GM12878 (cell line): ENCODE results near the gene NTRK3. TPM values are rescaled to one million over a fixed set of nuclear protein-coding genes. Genes with fewer than 3 reads are reported as not detected.
A peak's percentile ranks its signal among the peaks of the same experiment; 100 is the strongest.

Experiments
- ATAC-seq: fragments of 200-7000 bp; cut with Tn5 transposase; 3 replicates; pipeline ENCODE4 v1.9.1; 2020; ENCODE audit warnings: mild to moderate bottlenecking, moderate library complexity
- BruUV-seq: library from RNA; stranded (reverse); fragments of 400-500 nt; replicated peaks from 2 replicates; lab custom pipeline; 2021; lab: Mats Ljungman, UMichigan
- CTCF ChIA-PET: fragments of 300-600 bp; sonication (Branson Sonifier 250); formaldehyde crosslinking; extraction: SDS; loops from one replicate; lab custom pipeline; 2021; ENCODE audit warnings: inconsistent platforms; lab: Yijun Ruan, JAX
- POLR2A ChIA-PET: fragments of 350-600 bp; formaldehyde crosslinking; extraction: SDS; loops from one replicate; lab custom pipeline; 2021; ENCODE audit warnings: inconsistent platforms; lab: Charles Lee
- RAD21 ChIA-PET: fragments of 300-600 bp; sonication (Branson Sonifier 250); formaldehyde crosslinking; loops from one replicate; lab custom pipeline; 2023; ENCODE audit warnings: antibody characterized with exemption; ENCODE audit not compliant: unreplicated experiment; lab: Charles Lee
- SMC1A ChIA-PET: fragments of 300-600 bp; sonication (Branson Sonifier 250); formaldehyde crosslinking; loops from one replicate; lab custom pipeline; 2023; ENCODE audit not compliant: unreplicated experiment, uncharacterized antibody; lab: Charles Lee
- DNase-seq: peaks from one replicate; pipeline ENCODE4 v3.0.0-alpha.2; 2011; ENCODE audit warnings: low read depth, low spot score
- FAIRE-seq: peaks from 3 replicates; lab custom pipeline; 2011; peaks lifted over from hg19 to GRCh38; lab: Jason Lieb, UNC
- H2AFZ ChIP-seq: 2 replicates; pipeline ENCODE4 v1.6.0; 2011; ENCODE audit warnings: low read depth, low read length, control low read depth; ENCODE audit not compliant: control insufficient read depth
- H3K27ac ChIP-seq: 2 replicates; pipeline ENCODE4 v1.5.1; 2011; ENCODE audit warnings: control low read depth; ENCODE audit not compliant: control insufficient read depth, insufficient read depth
- H3K27me3 ChIP-seq, 2 experiments: replicated peaks in 1 of 2; 2 replicates each; pipeline versions ENCODE4 v1.6.0 to v1.6.1; 2011; ENCODE audit warnings: low read length in 1 of 2; ENCODE audit not compliant: control insufficient read depth in 2 of 2, insufficient read depth in 2 of 2
- H3K36me3 ChIP-seq, 2 experiments: 2 replicates each; pipeline ENCODE4 v1.5.1; 2011; ENCODE audit warnings: low read length in 1 of 2; ENCODE audit not compliant: control insufficient read depth in 2 of 2, insufficient read depth in 2 of 2
- H3K4me1 ChIP-seq: 2 replicates; pipeline ENCODE4 v1.6.1; 2011; ENCODE audit warnings: mild to moderate bottlenecking, low read length, moderate library complexity, mixed read lengths; ENCODE audit not compliant: control insufficient read depth, insufficient read depth
- H3K4me2 ChIP-seq: 2 replicates; pipeline ENCODE4 v1.6.0; 2011; ENCODE audit warnings: control low read depth; ENCODE audit not compliant: control insufficient read depth, insufficient read depth
- H3K4me3 ChIP-seq: fragments of 200-600 bp; sonication (generic); 2 replicates; pipeline ENCODE4 v1.5.1; 2016
- H3K79me2 ChIP-seq: 2 replicates; pipeline ENCODE4 v1.6.0; 2011; ENCODE audit warnings: low read length; ENCODE audit not compliant: control insufficient read depth, insufficient read depth
- H3K9ac ChIP-seq: 2 replicates; pipeline ENCODE4 v1.8.0; 2011; ENCODE audit warnings: low read length, control low read depth, mixed read lengths; ENCODE audit not compliant: control insufficient read depth, insufficient read depth
- H3K9me3 ChIP-seq: replicated peaks from 3 replicates; pipeline ENCODE4 v1.5.1; 2011; ENCODE audit warnings: mild to moderate bottlenecking, low read length; ENCODE audit not compliant: control insufficient read depth, insufficient read depth
- H4K20me1 ChIP-seq: 2 replicates; pipeline ENCODE4 v1.6.0; 2011; ENCODE audit not compliant: control insufficient read depth, insufficient read depth
- BHLHE40 ChIP-seq, 2 experiments: fragments of 450-650 bp in 1 of 2; IDR thresholded peaks; 2 replicates each; pipeline ENCODE4 v1.6.1; 2011 to 2017; ENCODE audit warnings: low read depth in 2 of 2, borderline replicate concordance in 1 of 2, improper control_type of control experiment in 1 of 2, low read length in 1 of 2, mild to moderate bottlenecking in 1 of 2
- CHD4 ChIP-seq: fragments of 200-600 bp; sonication (generic); IDR thresholded peaks from 2 replicates; pipeline ENCODE4 v1.6.1; 2016; ENCODE audit warnings: mild to moderate bottlenecking
- MEF2B ChIP-seq: fragments of 450-650 bp; IDR thresholded peaks from 2 replicates; pipeline ENCODE4 v1.6.1; 2018; ENCODE audit warnings: mild to moderate bottlenecking, moderate library complexity; ENCODE audit not compliant: partially characterized antibody, poor library complexity, severe bottlenecking
- MLLT1 ChIP-seq: fragments of 450-650 bp; IDR thresholded peaks from 2 replicates; pipeline ENCODE4 v1.6.1; 2016; ENCODE audit warnings: mild to moderate bottlenecking
- MYC ChIP-seq: IDR thresholded peaks from 2 replicates; pipeline ENCODE4 v1.6.1; 2011; ENCODE audit warnings: mild to moderate bottlenecking, low read length, moderate library complexity, inconsistent platforms; ENCODE audit not compliant: insufficient read depth, insufficient replicate concordance, insufficient read length, severe bottlenecking
- NR2C2 ChIP-seq: IDR thresholded peaks from 2 replicates; pipeline ENCODE4 v1.6.1; 2011; ENCODE audit warnings: borderline replicate concordance, low read depth; ENCODE audit not compliant: control insufficient read depth, insufficient read length
- SKIL ChIP-seq: fragments of 450-650 bp; IDR thresholded peaks from 2 replicates; pipeline ENCODE4 v1.6.1; 2017; ENCODE audit warnings: mild to moderate bottlenecking, low read depth, inconsistent platforms; ENCODE audit not compliant: poor library complexity, severe bottlenecking
- SMAD1 ChIP-seq: fragments of 450-650 bp; IDR thresholded peaks from 2 replicates; pipeline ENCODE4 v1.6.1; 2018; ENCODE audit warnings: mild to moderate bottlenecking, low read depth; ENCODE audit not compliant: partially characterized antibody
- SUZ12 ChIP-seq: fragments of 200-600 bp; sonication (generic); IDR thresholded peaks from one replicate; pipeline ENCODE4 v1.6.1; 2018; ENCODE audit warnings: antibody characterized with exemption, mild to moderate bottlenecking; ENCODE audit not compliant: unreplicated experiment
- YBX1 ChIP-seq: fragments of 450-650 bp; IDR thresholded peaks from 2 replicates; pipeline ENCODE4 v1.6.1; 2016; ENCODE audit warnings: antibody characterized with exemption
- ZZZ3 ChIP-seq: IDR thresholded peaks from 2 replicates; pipeline ENCODE4 v1.6.1; 2011; ENCODE audit warnings: low read depth; ENCODE audit not compliant: control insufficient read depth, insufficient read length
- WGBS: methylation state at CpG from one replicate; pipeline ENCODE4 v1.1.6; 2016; ENCODE audit warnings: low lambda C conversion rate; ENCODE audit not compliant: insufficient replicate concordance, insufficient coverage; ENCODE audit errors: missing lambda C conversion rate; 5-methylcytosine and 5-hydroxymethylcytosine counted together
- in situ Hi-C: fragments of 300-500 bp; cut with MboI; formaldehyde crosslinking; loops from 9 replicates; pipeline ENCODE4 v1.14.3; 2018; ENCODE audit warnings: mixed read lengths
- intact Hi-C: fragments of 100-400 bp; cut with micrococcal nuclease; formaldehyde crosslinking; loops from one replicate; pipeline ENCODE4 v1.14.2; 2022; ENCODE audit not compliant: unreplicated experiment
- polyA plus RNA-seq, 11 experiments: library from polyadenylated mRNA; depleted of rRNA in 4 of 11; unstranded in 6 of 11; stranded (reverse) in 5 of 11; fragments of >200 nt; fragmentation: Nextera tagmentation in 4 of 11; fragmentation: Illumina TruSeq in 1 of 11; extraction: Ambion mirVana in 4 of 11; extraction: Trizol in 1 of 11; gene quantifications; 1 replicate in 1 of 11; 2 replicates in 10 of 11; pipeline versions ENCODE4 v1.2.1 to v1.2.3, GENCODE V29; 2011 to 2016; ENCODE audit warnings: inconsistent platforms in 2 of 11, missing spikeins in 2 of 11, low read depth in 1 of 11
- total RNA-seq, 4 experiments: library from RNA; depleted of rRNA in 3 of 4; stranded (reverse); fragments of >200 nt in 3 of 4; fragmentation: Illumina TruSeq in 1 of 4; extraction: Trizol in 1 of 4; gene quantifications; 2 replicates each; pipeline versions ENCODE4 v1.2.1 to v1.2.3, GENCODE V29; 2013 to 2021
- TF ChIP-seq, protein P1 (sequence below): IDR thresholded peaks from 2 replicates; pipeline ENCODE4 v1.6.1; 2011; ENCODE audit warnings: mild to moderate bottlenecking, low read depth, low read length, moderate library complexity; ENCODE audit not compliant: insufficient replicate concordance

Gene NTRK3
- total and polyA plus RNA-seq, 10 of the 15 experiments (the other 5 are each of a cell fraction or from before 2014, with no cell fraction given), result not detected

GRCh38 chr15:88178631-88179030 lies 77.9 kb downstream of the NTRK3 start:
- CTCF ChIA-PET, result interaction anchor here (0.6 to 2.0 kb wide), 4 partner anchors 67 to 1992 kb away, joined by 3 to 5 read pairs (median 3); no protein-coding TSS in a partner anchor

DNA sequence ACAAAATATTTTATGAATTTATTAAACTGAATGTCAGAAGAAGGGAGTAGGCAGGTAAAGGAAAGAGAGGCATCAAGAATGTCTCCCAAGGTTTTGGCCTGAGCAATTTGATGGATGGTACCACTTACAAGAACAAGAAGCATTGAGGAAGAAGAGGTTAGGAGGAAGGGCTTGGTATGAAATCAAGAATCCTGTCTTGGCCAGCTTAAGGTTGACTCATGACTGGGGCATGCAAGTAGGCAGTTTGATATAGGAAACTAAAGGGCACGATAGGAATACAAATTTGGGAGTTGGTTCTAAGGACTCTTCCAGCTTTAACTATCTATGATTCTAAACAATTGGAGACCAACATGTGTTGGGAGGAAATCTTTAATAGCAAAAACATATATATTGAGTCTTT lies 79.1 kb downstream of the NTRK3 start:
- intact Hi-C loops, result loop anchor here (5.0 kb wide), 1 partner anchor 45 kb away; no protein-coding TSS in a partner anchor
- FAIRE-seq, result no peak
- CTCF ChIA-PET, result no interaction called here
- TF ChIP-seq SMAD1 (no peak), SKIL (no peak), SUZ12 (no peak), ZZZ3 (no peak), MLLT1 (no peak), CHD4 (no peak), NR2C2 (no peak), MYC (no peak), YBX1 (no peak)

More at GRCh38 chr15:88178631-88179030, 77.9 kb downstream of the NTRK3 start:
- TF ChIP-seq MEF2B (peak; percentile 90), BHLHE40 (IDR thresholded peaks at IDR 0.05; ENCODE audit: borderline replicate concordance in 1 of 2, low read depth in 2 of 2, low read length in 1 of 2) (peak in 1 of 2 experiments; percentile 37; a peak in 1 of 4 replicates)
- TF ChIP-seq, protein P1, sequence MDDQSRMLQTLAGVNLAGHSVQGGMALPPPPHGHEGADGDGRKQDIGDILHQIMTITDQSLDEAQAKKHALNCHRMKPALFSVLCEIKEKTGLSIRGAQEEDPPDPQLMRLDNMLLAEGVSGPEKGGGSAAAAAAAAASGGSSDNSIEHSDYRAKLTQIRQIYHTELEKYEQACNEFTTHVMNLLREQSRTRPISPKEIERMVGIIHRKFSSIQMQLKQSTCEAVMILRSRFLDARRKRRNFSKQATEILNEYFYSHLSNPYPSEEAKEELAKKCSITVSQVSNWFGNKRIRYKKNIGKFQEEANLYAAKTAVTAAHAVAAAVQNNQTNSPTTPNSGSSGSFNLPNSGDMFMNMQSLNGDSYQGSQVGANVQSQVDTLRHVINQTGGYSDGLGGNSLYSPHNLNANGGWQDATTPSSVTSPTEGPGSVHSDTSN, result no peak
- TF ChIP-seq, all 136 proteins: peak for 2
- intact Hi-C loops (loop anchor here (5.0 kb wide), 1 partner anchor 46 kb away; no protein-coding TSS in a partner anchor), in situ Hi-C loops (no loop called here)
- Histone ChIP-seq H4K20me1 (no peaks in the 10 kb centered on the region), H3K4me2 (peak overlapping the region; percentile 2; the same call in 1 of the 2 replicates), H3K36me3 (no peaks in the 10 kb centered on the region), H3K27me3 (no peaks in the 10 kb centered on the region), H3K27ac (no peak overlapping the region), H3K4me1 (peaks cover 8% of the 10 kb centered on the region), H3K9ac (no peak overlapping the region), H2AFZ (no peak overlapping the region), H3K79me2 (no peaks in the 10 kb centered on the region), H3K9me3 (no peaks in the 10 kb centered on the region; the same call in 2 of the 3 replicates), H3K4me3 (no peak overlapping the region)
- FAIRE-seq (peak; percentile 18), ATAC-seq (peak; percentile 61), DNase-seq (peak; percentile 19)
- WGBS, result under 1% methylated on average over 5 of the region's 5 CpGs
- no TSS peak for BruUV-seq
- POLR2A ChIA-PET, result no interaction called here
- RAD21 ChIA-PET, result interaction anchor here (1.3 kb wide), 1 partner anchor 43 kb away, joined by 3 read pairs; no protein-coding TSS in a partner anchor
- SMC1A ChIA-PET, result interaction anchor here (0.9 to 1.2 kb wide), 3 partner anchors 12 to 57 kb away, joined by 3 to 4 read pairs (median 4); no protein-coding TSS in a partner anchor

More for the DNA sequence above, 79.1 kb downstream of the NTRK3 start:
- Histone ChIP-seq H3K36me3 (no peaks in the 10 kb centered on the region), H3K27me3 (no peaks in the 10 kb centered on the region), H3K27ac (no peak overlapping the region), H3K9ac (no peak overlapping the region), H3K79me2 (no peaks in the 10 kb centered on the region), H3K4me1 (peaks cover 8% of the 10 kb centered on the region), H3K4me3 (no peak overlapping the region), H3K4me2 (no peak overlapping the region), H4K20me1 (no peaks in the 10 kb centered on the region), H3K9me3 (no peaks in the 10 kb centered on the region), H2AFZ (no peak overlapping the region)
- ATAC-seq, result no peak
- WGBS, result 32% methylated on average over 1 of the region's 1 CpG
- in situ Hi-C loops, result no loop called here
- ChIA-PET RAD21 (no interaction called here), POLR2A (no interaction called here), SMC1A (interaction anchor here (1.7 kb wide), 1 partner anchor 9 kb away, joined by 4 read pairs; no protein-coding TSS in a partner anchor)
- no peak for DNase-seq
- BruUV-seq, result no TSS peak
